Measurements from ENCODE around the gene BRCC3.

Gene BRCC3

GRCh38 chrX:155086202-155086840, 15.0 kb downstream of the BRCC3 start (continued):
- TF ChIP-seq, protein P1, sequence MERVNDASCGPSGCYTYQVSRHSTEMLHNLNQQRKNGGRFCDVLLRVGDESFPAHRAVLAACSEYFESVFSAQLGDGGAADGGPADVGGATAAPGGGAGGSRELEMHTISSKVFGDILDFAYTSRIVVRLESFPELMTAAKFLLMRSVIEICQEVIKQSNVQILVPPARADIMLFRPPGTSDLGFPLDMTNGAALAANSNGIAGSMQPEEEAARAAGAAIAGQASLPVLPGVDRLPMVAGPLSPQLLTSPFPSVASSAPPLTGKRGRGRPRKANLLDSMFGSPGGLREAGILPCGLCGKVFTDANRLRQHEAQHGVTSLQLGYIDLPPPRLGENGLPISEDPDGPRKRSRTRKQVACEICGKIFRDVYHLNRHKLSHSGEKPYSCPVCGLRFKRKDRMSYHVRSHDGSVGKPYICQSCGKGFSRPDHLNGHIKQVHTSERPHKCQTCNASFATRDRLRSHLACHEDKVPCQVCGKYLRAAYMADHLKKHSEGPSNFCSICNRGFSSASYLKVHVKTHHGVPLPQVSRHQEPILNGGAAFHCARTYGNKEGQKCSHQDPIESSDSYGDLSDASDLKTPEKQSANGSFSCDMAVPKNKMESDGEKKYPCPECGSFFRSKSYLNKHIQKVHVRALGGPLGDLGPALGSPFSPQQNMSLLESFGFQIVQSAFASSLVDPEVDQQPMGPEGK (CRISPR knock-in tag; IDR thresholded peaks at IDR 0.05; ENCODE audit: borderline replicate concordance): no peak
- TF ChIP-seq ZNF70 (CRISPR knock-in tag; IDR thresholded peaks at IDR 0.05): no peak
- TF ChIP-seq GLIS3 (CRISPR knock-in tag; IDR thresholded peaks at IDR 0.05): no peak

GRCh38 chrX:155086961-155087735, 15.8 kb downstream of the BRCC3 start:
- no peak for ATAC-seq
- TF ChIP-seq TOX (CRISPR knock-in tag; IDR thresholded peaks at IDR 0.05; ENCODE audit: borderline replicate concordance) (no peak), ISL1 (CRISPR knock-in tag; IDR thresholded peaks at IDR 0.05) (no peak), PPARA (CRISPR knock-in tag; IDR thresholded peaks at IDR 0.05; ENCODE audit: borderline replicate concordance) (no peak), GLIS3 (CRISPR knock-in tag; IDR thresholded peaks at IDR 0.05) (no peak), ZFP3 (CRISPR knock-in tag; IDR thresholded peaks at IDR 0.05) (no peak), ZNF565 (CRISPR knock-in tag; conservative IDR thresholded peaks at IDR 0.05; ENCODE audit: low read depth) (no peak), OSR1 (CRISPR knock-in tag; IDR thresholded peaks at IDR 0.05) (no peak), BACH2 (CRISPR knock-in tag; IDR thresholded peaks at IDR 0.05; ENCODE audit: borderline replicate concordance) (no peak)
- TF ChIP-seq, protein P1 (CRISPR knock-in tag; IDR thresholded peaks at IDR 0.05; ENCODE audit: borderline replicate concordance): no peak

DNA sequence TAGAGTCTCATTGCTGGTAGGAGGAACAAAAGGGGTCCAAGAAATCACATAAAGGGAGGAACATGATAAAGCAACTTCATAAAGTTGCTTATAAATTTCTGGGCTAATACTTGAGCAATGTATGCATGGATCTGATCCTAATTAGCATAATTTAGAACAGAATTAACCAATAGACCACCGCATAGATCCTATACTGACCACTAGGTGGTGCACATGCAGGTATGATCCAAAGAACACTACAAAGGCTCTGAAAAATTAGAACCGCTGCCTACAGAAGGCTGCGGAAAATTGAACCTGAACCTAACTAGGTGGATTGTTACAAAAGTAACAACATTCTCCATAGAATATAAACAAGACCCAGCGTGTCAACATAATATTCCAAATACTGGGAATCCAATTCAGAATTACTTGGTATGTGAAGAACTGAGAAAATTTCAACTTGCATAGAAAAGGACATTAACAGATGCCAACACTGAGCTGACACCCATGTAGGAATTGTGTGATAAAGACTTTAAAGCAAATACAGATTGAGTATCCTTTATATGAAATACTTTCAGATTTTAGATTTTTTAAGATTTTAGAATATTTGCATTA, 23.3 kb downstream of the BRCC3 start:
- ATAC-seq: peak; percentile 81; the same call in 2 of the 3 replicates
- TF ChIP-seq ZNF565 (CRISPR knock-in tag; conservative IDR thresholded peaks at IDR 0.05; ENCODE audit: low read depth): no peak
- TF ChIP-seq ZFP30 (CRISPR knock-in tag; IDR thresholded peaks at IDR 0.05): no peak
- TF ChIP-seq BACH2 (CRISPR knock-in tag; IDR thresholded peaks at IDR 0.05; ENCODE audit: borderline replicate concordance): no peak
- TF ChIP-seq TOX (CRISPR knock-in tag; IDR thresholded peaks at IDR 0.05; ENCODE audit: borderline replicate concordance): no peak
- TF ChIP-seq ZNF8 (CRISPR knock-in tag; IDR thresholded peaks at IDR 0.05): no peak
- TF ChIP-seq OSR1 (CRISPR knock-in tag; IDR thresholded peaks at IDR 0.05): no peak
- no peak for TF ChIP-seq RARB (CRISPR knock-in tag; IDR thresholded peaks at IDR 0.05)
- no peak for TF ChIP-seq GLIS3 (CRISPR knock-in tag; IDR thresholded peaks at IDR 0.05)
- no peak for TF ChIP-seq CREB5 (CRISPR knock-in tag; IDR thresholded peaks at IDR 0.05; ENCODE audit: low read depth)
- TF ChIP-seq, protein P2, sequence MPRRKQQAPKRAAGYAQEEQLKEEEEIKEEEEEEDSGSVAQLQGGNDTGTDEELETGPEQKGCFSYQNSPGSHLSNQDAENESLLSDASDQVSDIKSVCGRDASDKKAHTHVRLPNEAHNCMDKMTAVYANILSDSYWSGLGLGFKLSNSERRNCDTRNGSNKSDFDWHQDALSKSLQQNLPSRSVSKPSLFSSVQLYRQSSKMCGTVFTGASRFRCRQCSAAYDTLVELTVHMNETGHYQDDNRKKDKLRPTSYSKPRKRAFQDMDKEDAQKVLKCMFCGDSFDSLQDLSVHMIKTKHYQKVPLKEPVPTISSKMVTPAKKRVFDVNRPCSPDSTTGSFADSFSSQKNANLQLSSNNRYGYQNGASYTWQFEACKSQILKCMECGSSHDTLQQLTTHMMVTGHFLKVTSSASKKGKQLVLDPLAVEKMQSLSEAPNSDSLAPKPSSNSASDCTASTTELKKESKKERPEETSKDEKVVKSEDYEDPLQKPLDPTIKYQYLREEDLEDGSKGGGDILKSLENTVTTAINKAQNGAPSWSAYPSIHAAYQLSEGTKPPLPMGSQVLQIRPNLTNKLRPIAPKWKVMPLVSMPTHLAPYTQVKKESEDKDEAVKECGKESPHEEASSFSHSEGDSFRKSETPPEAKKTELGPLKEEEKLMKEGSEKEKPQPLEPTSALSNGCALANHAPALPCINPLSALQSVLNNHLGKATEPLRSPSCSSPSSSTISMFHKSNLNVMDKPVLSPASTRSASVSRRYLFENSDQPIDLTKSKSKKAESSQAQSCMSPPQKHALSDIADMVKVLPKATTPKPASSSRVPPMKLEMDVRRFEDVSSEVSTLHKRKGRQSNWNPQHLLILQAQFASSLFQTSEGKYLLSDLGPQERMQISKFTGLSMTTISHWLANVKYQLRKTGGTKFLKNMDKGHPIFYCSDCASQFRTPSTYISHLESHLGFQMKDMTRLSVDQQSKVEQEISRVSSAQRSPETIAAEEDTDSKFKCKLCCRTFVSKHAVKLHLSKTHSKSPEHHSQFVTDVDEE (CRISPR knock-in tag; IDR thresholded peaks at IDR 0.05): no peak
- no peak for TF ChIP-seq ARNTL (CRISPR knock-in tag; IDR thresholded peaks at IDR 0.05; ENCODE audit: borderline replicate concordance, low read depth)
- TF ChIP-seq, protein P1 (CRISPR knock-in tag; IDR thresholded peaks at IDR 0.05; ENCODE audit: borderline replicate concordance): no peak
- TF ChIP-seq SNAI2 (CRISPR knock-in tag; IDR thresholded peaks at IDR 0.05): no peak
- TF ChIP-seq ZC3H10 (CRISPR knock-in tag; IDR thresholded peaks at IDR 0.05): no peak
- TF ChIP-seq ISL1 (CRISPR knock-in tag; IDR thresholded peaks at IDR 0.05): no peak
- TF ChIP-seq TCF4 (CRISPR knock-in tag; IDR thresholded peaks at IDR 0.05; ENCODE audit: borderline replicate concordance): no peak
- TF ChIP-seq PPARA (CRISPR knock-in tag; IDR thresholded peaks at IDR 0.05; ENCODE audit: borderline replicate concordance): no peak
- TF ChIP-seq ZFP3 (CRISPR knock-in tag; IDR thresholded peaks at IDR 0.05): no peak
- TF ChIP-seq, protein P3, sequence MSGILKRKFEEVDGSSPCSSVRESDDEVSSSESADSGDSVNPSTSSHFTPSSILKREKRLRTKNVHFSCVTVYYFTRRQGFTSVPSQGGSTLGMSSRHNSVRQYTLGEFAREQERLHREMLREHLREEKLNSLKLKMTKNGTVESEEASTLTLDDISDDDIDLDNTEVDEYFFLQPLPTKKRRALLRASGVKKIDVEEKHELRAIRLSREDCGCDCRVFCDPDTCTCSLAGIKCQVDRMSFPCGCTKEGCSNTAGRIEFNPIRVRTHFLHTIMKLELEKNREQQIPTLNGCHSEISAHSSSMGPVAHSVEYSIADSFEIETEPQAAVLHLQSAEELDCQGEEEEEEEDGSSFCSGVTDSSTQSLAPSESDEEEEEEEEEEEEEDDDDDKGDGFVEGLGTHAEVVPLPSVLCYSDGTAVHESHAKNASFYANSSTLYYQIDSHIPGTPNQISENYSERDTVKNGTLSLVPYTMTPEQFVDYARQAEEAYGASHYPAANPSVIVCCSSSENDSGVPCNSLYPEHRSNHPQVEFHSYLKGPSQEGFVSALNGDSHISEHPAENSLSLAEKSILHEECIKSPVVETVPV (CRISPR knock-in tag; IDR thresholded peaks at IDR 0.05): no peak
